Endothelial cell of umbilical vein (primary cell): ENCODE measurements around the gene FRS3. TPM values are rescaled to one million over a fixed set of nuclear protein-coding genes. Genes with fewer than 3 reads are reported as not detected.

ENCODE experiments used
- BruUV-seq: library from RNA; stranded (reverse); fragments of 400-500 nt; replicated peaks from 2 replicates; lab custom pipeline; 2021; lab: Mats Ljungman, UMichigan
- CTCF ChIA-PET: fragments of 300-600, 350-600 bp; sonication (Branson Sonifier 250); formaldehyde crosslinking; loops from one replicate; lab custom pipeline; 2021; ENCODE audit warnings: antibody characterized with exemption, inconsistent platforms; lab: Charles Lee
- POLR2A ChIA-PET: fragments of 300-600, 350-600 bp; sonication (Branson Sonifier 250); formaldehyde crosslinking; loops from one replicate; lab custom pipeline; 2021; ENCODE audit warnings: antibody characterized with exemption, inconsistent platforms; lab: Charles Lee
- DNase-seq: peaks from one replicate; pipeline ENCODE4 v3.0.0-alpha.2; 2011; ENCODE audit warnings: low read depth, low spot score
- FAIRE-seq: peaks from 2 replicates; lab custom pipeline; 2011; peaks lifted over from hg19 to GRCh38; lab: Jason Lieb, UNC
- H2AFZ ChIP-seq: 2 replicates; pipeline ENCODE4 v1.6.0; 2012; ENCODE audit warnings: low read depth, low read length, control low read depth, inconsistent platforms
- H3K27ac ChIP-seq: 2 replicates; pipeline ENCODE4 v1.5.1; 2011; ENCODE audit warnings: low read depth, mild to moderate bottlenecking, control low read depth, low read length, moderate library complexity; ENCODE audit not compliant: insufficient read depth
- H3K27me3 ChIP-seq, 2 experiments: 2 replicates each; pipeline versions ENCODE4 v1.6.0 to v1.6.1; 2011; ENCODE audit warnings: low read length in 2 of 2, mixed read lengths in 1 of 2; ENCODE audit not compliant: control insufficient read depth in 2 of 2, insufficient read depth in 2 of 2
- H3K36me3 ChIP-seq, 2 experiments: 2 replicates in 1 of 2; 3 replicates in 1 of 2; pipeline ENCODE4 v1.5.1; 2011; ENCODE audit warnings: low read length in 2 of 2, mild to moderate bottlenecking in 1 of 2, moderate library complexity in 1 of 2; ENCODE audit not compliant: control insufficient read depth in 2 of 2, insufficient read depth in 2 of 2; ENCODE audit errors: extremely low read depth in 1 of 2
- H3K4me1 ChIP-seq: 3 replicates; pipeline ENCODE4 v1.5.1; 2011; ENCODE audit warnings: mild to moderate bottlenecking, low read length; ENCODE audit not compliant: control insufficient read depth, insufficient read depth; ENCODE audit errors: extremely low read depth
- H3K4me2 ChIP-seq: 2 replicates; pipeline ENCODE4 v1.6.1; 2011; ENCODE audit warnings: low read length, control low read depth, mixed read lengths; ENCODE audit not compliant: insufficient read depth
- H3K4me3 ChIP-seq, 3 experiments: fragments of 200-600 bp in 1 of 3; sonication (generic), shearing (Covaris generic) in 1 of 3; replicated peaks in 1 of 3; 2 replicates each; pipeline ENCODE4 v1.5.1; 2011 to 2016; ENCODE audit warnings: control low read depth in 3 of 3, low read length in 3 of 3, mild to moderate bottlenecking in 2 of 3, inconsistent platforms in 1 of 3, low read depth in 1 of 3, moderate library complexity in 1 of 3; ENCODE audit not compliant: insufficient read depth in 1 of 3
- H3K79me2 ChIP-seq: 2 replicates; pipeline ENCODE4 v1.6.0; 2012; ENCODE audit warnings: low read length, inconsistent platforms; ENCODE audit not compliant: control insufficient read depth, insufficient read depth
- H3K9ac ChIP-seq: replicated peaks from 2 replicates; pipeline ENCODE3; 2011; ENCODE audit warnings: low read length, control low read depth; ENCODE audit not compliant: insufficient read depth; ENCODE audit errors: extremely low read depth
- H3K9me1 ChIP-seq: replicated peaks from 3 replicates; pipeline ENCODE4 v1.6.0; 2011; ENCODE audit warnings: mild to moderate bottlenecking, low read length; ENCODE audit not compliant: control insufficient read depth, insufficient read depth; ENCODE audit errors: extremely low read depth
- H3K9me3 ChIP-seq: replicated peaks from 2 replicates; pipeline ENCODE4 v1.5.1; 2012; ENCODE audit warnings: low read length, inconsistent platforms; ENCODE audit not compliant: control insufficient read depth, insufficient read depth
- H4K20me1 ChIP-seq: replicated peaks from 2 replicates; pipeline ENCODE3; 2011; ENCODE audit warnings: mild to moderate bottlenecking, low read length; ENCODE audit not compliant: control insufficient read depth, insufficient read depth; ENCODE audit errors: extremely low read depth
- EZH2 ChIP-seq: IDR thresholded peaks from 2 replicates; pipeline ENCODE4 v1.6.1; 2012; ENCODE audit warnings: borderline replicate concordance, low read depth, mild to moderate bottlenecking, moderate library complexity, low read length, inconsistent platforms; ENCODE audit not compliant: severe bottlenecking
- FOS ChIP-seq: IDR thresholded peaks from 2 replicates; pipeline ENCODE4 v1.6.1; 2011; ENCODE audit warnings: mild to moderate bottlenecking, low read length, moderate library complexity, borderline replicate concordance; ENCODE audit not compliant: insufficient read depth
- JUN ChIP-seq: IDR thresholded peaks from 2 replicates; pipeline ENCODE4 v1.6.1; 2011; ENCODE audit warnings: borderline replicate concordance, low read depth; ENCODE audit not compliant: insufficient read length, insufficient read depth
- MYC ChIP-seq: IDR thresholded peaks from one replicate; pipeline ENCODE4 v1.6.1; 2011; ENCODE audit warnings: mild to moderate bottlenecking, low read depth, low read length
- POLR2AphosphoS5 ChIP-seq: IDR thresholded peaks from 2 replicates; pipeline ENCODE4 v1.6.1; 2012; ENCODE audit warnings: low read depth, mild to moderate bottlenecking, control low read depth, low read length, moderate library complexity; ENCODE audit not compliant: insufficient read depth
- dilution Hi-C: fragments of 300-500 bp; cut with MboI; formaldehyde crosslinking; loops from one replicate; pipeline ENCODE4 v1.15.0; 2019; ENCODE audit warnings: low sequenced_read_pairs; ENCODE audit not compliant: extremely low pct_ligation_motif_present
- intact Hi-C: fragments of 100-400 bp; cut with micrococcal nuclease; formaldehyde crosslinking; loops from one replicate; pipeline ENCODE4 v1.10.0; 2022
- polyA plus RNA-seq, 4 experiments: library from polyadenylated mRNA; depleted of rRNA in 3 of 4; stranded (reverse) in 3 of 4; unstranded in 1 of 4; fragments of >200 nt; gene quantifications; 2 replicates each; pipeline versions ENCODE4 v1.2.1 to v1.2.3, GENCODE V29; 2011 to 2012; ENCODE audit warnings: missing spikeins in 1 of 4
- total RNA-seq: library from RNA; stranded (reverse); gene quantifications from 2 replicates; pipeline ENCODE4 v1.2.3, GENCODE V29; 2021
- TF ChIP-seq, protein P1 (sequence below): IDR thresholded peaks from 2 replicates; pipeline ENCODE4 v1.6.1; 2011; ENCODE audit not compliant: insufficient read depth, insufficient read length

The FRS3 gene
- total and polyA plus RNA-seq, 2 donors (not counting 3 experiments of a cell fraction or from before 2014, with no cell fraction given) = 5.2 to 5.3 TPM

DNA sequence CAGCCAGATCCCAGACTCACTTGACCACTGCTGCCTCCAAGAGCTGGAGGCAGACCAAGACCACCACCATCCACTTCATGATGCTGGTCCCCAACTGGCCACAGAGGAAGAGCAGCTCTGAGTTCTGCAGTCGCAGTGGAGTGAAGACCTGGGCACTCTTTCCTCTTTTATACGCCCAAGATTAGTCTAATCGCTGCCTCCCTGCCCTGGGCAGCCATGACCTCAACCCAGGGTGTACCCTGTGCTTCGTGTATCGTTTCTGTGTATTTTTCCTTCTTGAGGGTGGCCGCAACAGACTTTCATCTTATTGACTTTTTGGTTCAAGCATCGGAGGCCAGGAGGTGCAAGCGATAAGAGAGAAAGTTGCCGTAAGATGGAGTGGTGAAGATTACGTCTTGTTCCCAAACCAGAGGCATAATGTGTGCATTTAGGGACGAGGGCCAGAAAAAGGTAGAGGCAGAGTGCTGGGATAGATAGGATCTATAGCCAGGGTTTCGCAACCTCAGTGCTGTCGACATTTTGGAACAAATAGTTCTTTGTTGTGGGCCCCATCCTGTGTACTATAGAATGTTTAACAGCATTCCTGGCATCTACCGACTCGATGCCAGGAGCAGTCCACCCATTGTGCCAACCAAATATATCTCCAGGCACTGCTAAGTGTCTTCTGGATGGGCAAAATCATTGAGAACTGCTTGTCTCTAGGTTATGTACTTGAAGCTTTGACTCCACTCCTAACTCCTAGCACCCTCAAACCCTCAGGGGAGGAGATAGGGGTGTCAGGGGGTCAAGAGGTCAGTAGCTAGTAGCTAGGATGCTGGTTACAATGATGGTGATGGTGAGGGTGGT is 32.2 kb downstream of the FRS3 start, which contains the start of gene PGC:
PGC (minus strand) TSS at position 142 of the 846 bp plus-strand sequence; CDS start at position 79, 63 bp downstream.
- intact Hi-C loops = no loop called here
- peaks cover 0 to 3% of the 10 kb centered on the region in 2 experiments for H3K27me3 ChIP-seq
- no peak for FAIRE-seq
- H3K9me1 ChIP-seq = no peaks in the 10 kb centered on the region
- DNase-seq = no peak
- no peaks in the 10 kb centered on the region for H3K4me1 ChIP-seq
- no peak within 1 kb of the TSS for H3K9ac ChIP-seq
- no peak within 1 kb of the TSS for H3K4me2 ChIP-seq
- no peaks in the 10 kb centered on the region for H4K20me1 ChIP-seq
- no peak within 1 kb of the TSS for H3K27ac ChIP-seq
- TF ChIP-seq JUN (no peak), MYC (no peak), EZH2 (no peak), POLR2AphosphoS5 (no peak), FOS (no peak)
- TF ChIP-seq, protein P1, sequence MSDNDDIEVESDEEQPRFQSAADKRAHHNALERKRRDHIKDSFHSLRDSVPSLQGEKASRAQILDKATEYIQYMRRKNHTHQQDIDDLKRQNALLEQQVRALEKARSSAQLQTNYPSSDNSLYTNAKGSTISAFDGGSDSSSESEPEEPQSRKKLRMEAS = no peak
- H3K4me3 ChIP-seq = no peak within 1 kb of the TSS
- H3K36me3 ChIP-seq = no peaks in the 10 kb centered on the region
- H2AFZ ChIP-seq = no peak within 1 kb of the TSS
- H3K9me3 ChIP-seq = no peaks in the 10 kb centered on the region
- BruUV-seq = no TSS peak
- CTCF ChIA-PET = no interaction called here
- H3K79me2 ChIP-seq = no peaks in the 10 kb centered on the region
- dilution Hi-C loops = no loop called here
- POLR2A ChIA-PET = no interaction called here
